GM21447 (cell line): Measurements from ENCODE around the gene PDS5B.
"Not testable (repeated sequence)": the region's sequence is repeated elsewhere in the genome, so short reads cannot be mapped to it uniquely, and the experiment has no call there.

ENCODE experiments used
- ATAC-seq: cut with Tn5 transposase; IDR thresholded peaks from one replicate; pipeline ENCODE4 v1.9.1; 2021; ENCODE audit not compliant: unreplicated experiment

PDS5B gene, protein sequence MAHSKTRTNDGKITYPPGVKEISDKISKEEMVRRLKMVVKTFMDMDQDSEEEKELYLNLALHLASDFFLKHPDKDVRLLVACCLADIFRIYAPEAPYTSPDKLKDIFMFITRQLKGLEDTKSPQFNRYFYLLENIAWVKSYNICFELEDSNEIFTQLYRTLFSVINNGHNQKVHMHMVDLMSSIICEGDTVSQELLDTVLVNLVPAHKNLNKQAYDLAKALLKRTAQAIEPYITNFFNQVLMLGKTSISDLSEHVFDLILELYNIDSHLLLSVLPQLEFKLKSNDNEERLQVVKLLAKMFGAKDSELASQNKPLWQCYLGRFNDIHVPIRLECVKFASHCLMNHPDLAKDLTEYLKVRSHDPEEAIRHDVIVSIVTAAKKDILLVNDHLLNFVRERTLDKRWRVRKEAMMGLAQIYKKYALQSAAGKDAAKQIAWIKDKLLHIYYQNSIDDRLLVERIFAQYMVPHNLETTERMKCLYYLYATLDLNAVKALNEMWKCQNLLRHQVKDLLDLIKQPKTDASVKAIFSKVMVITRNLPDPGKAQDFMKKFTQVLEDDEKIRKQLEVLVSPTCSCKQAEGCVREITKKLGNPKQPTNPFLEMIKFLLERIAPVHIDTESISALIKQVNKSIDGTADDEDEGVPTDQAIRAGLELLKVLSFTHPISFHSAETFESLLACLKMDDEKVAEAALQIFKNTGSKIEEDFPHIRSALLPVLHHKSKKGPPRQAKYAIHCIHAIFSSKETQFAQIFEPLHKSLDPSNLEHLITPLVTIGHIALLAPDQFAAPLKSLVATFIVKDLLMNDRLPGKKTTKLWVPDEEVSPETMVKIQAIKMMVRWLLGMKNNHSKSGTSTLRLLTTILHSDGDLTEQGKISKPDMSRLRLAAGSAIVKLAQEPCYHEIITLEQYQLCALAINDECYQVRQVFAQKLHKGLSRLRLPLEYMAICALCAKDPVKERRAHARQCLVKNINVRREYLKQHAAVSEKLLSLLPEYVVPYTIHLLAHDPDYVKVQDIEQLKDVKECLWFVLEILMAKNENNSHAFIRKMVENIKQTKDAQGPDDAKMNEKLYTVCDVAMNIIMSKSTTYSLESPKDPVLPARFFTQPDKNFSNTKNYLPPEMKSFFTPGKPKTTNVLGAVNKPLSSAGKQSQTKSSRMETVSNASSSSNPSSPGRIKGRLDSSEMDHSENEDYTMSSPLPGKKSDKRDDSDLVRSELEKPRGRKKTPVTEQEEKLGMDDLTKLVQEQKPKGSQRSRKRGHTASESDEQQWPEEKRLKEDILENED (N-terminal part only)

DNA sequence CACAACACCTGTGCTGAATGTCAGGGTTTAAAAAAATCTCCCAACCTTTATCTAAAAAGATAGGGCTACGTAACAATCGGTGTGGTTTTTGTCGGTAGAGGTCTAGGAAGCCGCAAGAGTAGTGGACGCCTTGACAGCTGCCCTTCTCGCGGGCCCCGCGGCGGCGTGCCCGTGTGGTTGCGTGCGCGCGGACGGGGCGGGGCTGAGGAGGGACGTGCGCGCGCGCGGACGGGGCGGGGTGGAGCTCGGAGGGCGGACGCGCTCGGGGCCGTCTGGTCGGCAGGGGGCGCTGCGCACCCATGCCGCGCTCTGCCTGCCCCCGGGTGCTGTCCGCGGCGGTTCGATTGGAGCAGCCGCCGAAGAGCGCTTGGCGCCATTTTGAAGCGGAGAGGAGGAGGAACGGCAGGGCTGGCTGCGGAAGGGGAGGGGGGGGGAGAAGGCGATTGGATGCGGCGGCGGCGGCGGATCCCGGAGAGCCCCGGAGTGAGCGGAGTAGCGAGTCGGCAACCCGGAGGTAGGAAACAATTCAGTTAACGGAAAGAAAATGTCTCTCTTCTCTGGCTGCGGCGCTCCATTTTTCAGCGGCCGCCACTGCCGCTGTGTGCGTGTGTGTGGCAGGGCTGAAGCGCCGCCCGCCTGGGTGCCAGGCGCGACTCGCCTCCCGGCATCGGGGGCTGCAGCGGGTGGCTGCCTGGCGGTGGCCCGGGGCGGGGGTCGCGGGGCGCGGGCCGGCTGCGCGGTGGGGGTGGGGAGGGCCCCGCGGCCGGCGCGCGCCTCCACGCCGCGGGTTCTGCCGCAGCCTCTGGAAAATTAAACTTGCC, at the start of gene PDS5B:
Gene PDS5B, plus strand, starts transcription at position 373 of the 821 bp plus-strand sequence. CDS start 62,321 bp downstream, outside the sequence.
- ATAC-seq: peak; percentile 72

DNA sequence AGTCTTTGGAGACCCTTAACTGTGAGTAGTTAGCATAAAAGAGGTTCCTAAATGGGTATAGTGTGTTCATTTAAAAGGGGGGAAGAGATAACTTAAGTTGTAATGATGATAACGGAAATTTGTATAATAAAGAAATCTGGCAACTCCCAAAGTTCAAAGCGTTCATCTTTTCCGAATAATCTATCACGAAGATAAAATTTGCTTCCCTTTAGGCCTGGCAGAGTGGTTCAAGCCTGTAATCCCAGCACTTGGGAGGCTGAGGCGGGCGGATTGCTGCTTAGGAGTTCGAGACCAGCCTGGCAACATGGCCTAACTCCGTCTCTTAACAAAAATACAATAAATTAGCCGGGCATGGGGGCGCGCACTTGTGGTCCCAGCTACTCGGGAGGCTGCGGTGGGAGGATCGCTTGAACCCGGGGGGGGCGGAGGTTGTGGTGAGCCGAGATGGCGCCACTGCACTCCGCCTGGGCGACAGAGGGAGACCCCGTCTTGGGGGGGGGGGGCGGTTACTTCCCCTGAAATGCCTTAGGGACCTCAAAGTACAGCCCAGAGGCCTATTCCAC, 48.6 kb upstream of the PDS5B start:
- no peak for ATAC-seq

- ATAC-seq: peak; percentile 77
These were observed 48.1 kb upstream of the PDS5B start for GRCh38 chr13:32538143-32538620.

GRCh38 chr13:32538621-32539246, 47.5 kb upstream of the PDS5B start, which contains the start of gene N4BP2L2:
N4BP2L2 (minus strand) TSS chr13:32538795; CDS start chr13:32537027, 1,768 bp downstream.
- ATAC-seq: peak; percentile 98

DNA sequence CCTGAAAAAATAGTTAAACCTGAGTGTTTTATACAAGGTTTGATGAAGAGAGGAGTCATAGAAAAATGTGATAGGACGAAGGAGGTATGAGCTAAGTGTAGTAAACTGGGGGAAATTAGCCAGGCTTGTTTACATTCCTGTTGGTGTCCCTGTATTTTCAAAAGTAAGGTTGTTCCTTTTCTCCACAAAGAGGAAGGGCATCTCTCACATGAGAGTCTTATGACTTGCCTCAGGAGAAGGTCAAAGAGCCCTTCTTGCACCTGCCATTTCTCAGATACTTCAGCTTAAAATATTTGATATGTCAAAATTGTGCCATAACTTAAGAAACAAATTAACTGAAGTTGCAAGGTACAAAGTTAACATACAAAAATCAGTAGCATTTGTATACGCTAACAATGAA, 44.0 kb upstream of the PDS5B start:
- no peak for ATAC-seq

GRCh38 chr13:32545083-32545482, 41.2 kb upstream of the PDS5B start:
- no peak for ATAC-seq

GRCh38 chr13:32548837-32549236, 37.4 kb upstream of the PDS5B start:
- ATAC-seq: no peak

DNA sequence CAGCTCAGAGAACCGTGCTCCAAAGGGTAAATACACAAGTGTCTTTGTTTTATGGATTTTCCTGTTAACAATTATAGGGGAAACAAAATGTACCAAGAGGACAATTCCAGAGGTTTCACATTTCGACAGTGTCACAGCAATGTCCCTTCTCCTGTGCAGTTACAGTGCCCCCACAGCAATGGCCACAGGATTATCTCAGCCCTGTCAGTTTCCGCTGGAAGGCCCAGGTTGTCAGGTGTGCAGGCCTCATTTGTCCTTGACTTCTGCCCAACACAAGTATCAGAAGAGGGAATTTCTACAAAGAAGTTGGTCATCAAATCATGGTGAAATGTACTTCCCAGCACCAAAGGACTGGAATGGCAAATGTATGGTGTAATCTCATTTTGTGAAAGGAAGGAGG, 36.5 kb upstream of the PDS5B start:
- no peak for ATAC-seq

GRCh38 chr13:32553720-32554119, 32.5 kb upstream of the PDS5B start:
- ATAC-seq: no peak

- no peak for ATAC-seq
These were observed 30.6 kb upstream of the PDS5B start for GRCh38 chr13:32555613-32556012.

DNA sequence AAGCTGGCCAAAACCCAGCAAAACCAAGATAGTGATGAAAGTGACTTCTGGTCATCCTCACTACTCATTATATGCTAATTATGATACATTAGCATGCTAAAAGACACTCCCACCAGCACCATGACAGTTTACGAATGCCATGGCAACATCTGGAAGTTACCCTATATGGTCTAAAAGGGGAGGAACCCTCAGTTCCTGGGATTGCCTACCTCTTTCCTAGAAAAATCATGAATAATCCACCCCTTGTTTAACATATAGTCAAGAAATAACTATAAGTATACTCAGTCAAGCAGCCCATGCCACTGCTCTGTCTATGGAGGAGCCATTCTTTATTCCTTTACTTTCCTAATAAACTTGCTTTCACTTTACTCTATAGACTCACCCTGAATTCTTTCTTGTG, 25.4 kb upstream of the PDS5B start:
- not testable (repeated sequence) for ATAC-seq

GRCh38 chr13:32575687-32576086, 10.6 kb upstream of the PDS5B start:
- not testable (repeated sequence) for ATAC-seq

GRCh38 chr13:32577032-32577431, 9.2 kb upstream of the PDS5B start:
- no peak for ATAC-seq

DNA sequence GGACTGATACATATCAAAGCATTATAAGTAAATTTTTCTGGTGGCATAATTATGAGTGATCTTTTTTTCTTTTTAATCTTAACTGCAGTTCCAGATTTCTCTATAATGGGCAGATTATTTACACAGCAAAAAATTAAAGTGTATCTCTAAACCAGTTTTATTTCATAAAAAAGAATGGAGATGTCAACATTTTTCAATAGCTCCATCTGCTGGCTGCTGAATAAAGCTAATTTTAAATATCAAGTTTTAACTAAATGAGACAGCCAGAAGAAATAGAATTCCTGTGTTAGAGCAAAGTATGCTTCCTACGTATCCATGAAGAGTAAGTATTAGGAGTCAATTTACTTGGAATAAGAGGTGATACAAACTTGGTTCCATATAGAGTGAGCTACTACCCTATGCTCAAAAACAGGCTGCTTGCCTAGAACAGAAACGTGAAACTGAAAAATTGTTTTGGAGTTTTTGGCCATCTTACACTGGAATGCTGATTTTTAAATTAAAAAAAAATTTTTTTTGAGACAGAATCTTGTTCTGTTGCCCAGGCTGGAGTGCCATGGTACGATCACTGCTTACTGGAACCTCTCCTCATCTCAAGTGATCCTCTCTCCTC, 5.0 kb upstream of the PDS5B start:
- ATAC-seq: no peak

DNA sequence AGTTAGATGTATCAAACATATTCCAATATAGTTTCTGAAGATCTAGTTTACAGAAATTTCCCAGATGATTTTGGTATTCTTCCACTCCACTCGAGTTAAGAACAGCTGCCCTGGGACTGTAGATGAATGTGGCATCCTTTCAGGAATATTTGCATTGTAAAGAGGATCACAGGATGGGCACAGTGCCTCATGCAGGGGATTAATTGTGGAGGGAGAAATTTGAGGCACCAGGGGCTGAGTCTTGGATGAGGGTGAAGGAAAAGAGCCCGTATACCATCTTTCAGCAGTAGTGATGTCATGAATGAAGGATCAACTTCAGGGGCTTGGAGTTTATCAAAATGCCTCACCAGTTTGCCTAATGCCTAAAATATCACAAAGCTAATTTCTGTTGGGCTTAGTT, 4.0 kb upstream of the PDS5B start:
- ATAC-seq: no peak

GRCh38 chr13:32582991-32583390, 3.3 kb upstream of the PDS5B start:
- no peak for ATAC-seq

DNA sequence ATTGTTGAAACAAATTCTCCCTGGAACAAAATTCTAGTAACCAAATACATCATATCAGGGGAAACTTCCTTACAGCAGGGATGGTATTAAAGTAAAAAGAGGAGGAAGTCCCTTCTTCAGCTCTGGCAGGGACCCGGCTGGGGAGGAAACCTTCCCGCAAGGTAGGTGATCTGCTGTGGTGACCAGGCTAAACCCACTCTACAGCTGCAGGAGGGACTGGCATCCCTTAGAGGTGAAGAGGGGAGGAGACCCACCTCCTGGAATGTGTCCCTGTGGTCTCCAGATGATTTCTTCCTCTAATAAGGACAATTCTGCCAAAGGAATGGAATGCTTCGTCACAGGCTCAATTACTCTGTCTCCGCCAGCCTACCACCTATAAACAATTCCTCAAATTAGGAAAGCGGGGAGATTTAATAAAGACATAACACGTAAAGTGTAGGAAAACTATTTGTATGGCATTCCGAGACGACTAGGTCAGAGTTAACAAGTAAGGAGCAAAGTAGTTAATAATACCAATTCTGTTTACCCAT, 637 bp upstream of the PDS5B start:
- no peak for ATAC-seq

GRCh38 chr13:32587011-32587810, 959 bp downstream of the PDS5B start:
- peak; percentile 37 for ATAC-seq
